Activated CD4-positive, alpha-beta T cell treated with anti-CD3 and anti-CD28 coated beads for 48 hours (primary cell): Measurements from ENCODE around the gene FGF18.
"Not testable (repeated sequence)": the region's sequence is repeated elsewhere in the genome, so short reads cannot be mapped to it uniquely, and the experiment has no call there.

ENCODE experiments used
- DNase-seq: peaks from one replicate; pipeline ENCODE4 v3.0.0-alpha.2; 2020

Gene FGF18

DNA sequence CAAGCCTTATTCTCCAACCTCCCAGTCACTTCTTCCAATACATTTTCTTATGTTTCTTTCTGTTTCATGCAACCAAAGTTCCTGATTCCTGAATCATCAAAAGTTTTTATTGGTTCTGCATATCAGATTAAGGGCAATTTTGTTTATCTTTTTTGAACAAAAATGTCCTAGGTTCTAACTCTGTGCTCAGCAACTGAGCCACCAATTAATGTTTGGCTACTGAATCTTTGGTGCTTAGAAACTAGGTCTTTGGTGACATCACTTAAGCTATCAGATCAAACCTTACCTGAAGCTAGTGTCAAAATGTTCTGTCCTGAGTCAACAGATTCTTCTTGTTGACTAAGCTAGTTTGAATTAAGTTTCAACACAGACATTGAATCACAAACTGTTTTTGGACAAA is 56.1 kb downstream of the FGF18 start:
- no peak for DNase-seq

DNA sequence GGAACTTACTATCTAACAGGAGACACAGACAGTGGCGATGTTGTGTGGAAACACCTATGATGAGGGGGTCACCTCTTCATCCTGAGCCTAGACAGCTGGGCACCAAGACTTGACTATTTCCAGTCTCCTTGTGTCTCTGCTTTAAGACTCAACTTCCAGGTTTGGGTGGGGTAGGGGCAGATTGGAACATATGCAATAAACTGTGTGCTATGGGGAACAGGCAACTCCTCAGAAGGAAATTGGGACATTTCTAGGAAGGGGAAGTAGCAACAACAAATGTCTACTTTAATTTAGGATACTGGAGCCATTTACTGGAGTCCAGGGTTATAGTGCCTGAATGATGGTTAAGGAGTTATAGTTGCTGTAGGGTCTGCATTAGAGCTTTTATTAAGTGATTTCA is 57.3 kb downstream of the FGF18 start:
- no peak for DNase-seq

DNA sequence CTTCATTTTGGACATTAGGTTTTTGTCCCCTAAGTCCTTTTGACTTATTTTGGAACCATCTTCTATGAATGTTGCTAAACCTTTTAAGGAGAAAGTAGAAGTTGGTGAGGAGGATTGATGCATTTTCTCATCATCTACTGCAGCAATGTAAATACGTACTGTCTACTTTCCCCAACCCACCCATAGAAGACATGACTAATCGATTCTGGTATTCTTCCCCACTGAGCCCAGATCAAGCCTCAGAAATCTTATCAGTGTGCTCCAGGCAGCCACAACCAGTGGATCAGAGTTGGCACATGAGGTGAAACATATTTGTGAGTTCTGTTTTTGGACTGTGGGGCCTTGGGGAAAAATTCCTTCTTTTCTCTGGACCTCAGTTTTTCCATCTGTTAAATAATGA is 57.7 kb downstream of the FGF18 start:
- DNase-seq, result no peak

DNA sequence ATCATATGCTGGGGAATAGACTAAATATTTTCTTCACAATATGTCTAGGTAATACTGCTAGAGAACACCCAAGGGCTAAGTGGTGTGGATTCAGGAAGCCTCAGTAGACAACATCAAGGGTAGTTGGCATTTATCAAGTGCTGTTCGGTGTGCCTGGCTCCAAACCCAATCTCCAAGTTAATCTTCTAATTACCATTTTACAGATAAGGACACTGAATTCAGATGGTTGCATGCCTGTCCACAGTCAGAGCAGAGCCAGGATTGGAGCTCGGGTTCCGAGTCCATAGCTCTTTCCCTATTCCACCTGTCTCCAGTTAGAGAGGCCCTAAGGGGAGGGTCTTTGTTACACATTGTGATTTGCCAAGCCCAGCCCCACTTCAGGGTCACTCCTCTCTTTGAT is 58.2 kb downstream of the FGF18 start:
- no peak for DNase-seq

DNA sequence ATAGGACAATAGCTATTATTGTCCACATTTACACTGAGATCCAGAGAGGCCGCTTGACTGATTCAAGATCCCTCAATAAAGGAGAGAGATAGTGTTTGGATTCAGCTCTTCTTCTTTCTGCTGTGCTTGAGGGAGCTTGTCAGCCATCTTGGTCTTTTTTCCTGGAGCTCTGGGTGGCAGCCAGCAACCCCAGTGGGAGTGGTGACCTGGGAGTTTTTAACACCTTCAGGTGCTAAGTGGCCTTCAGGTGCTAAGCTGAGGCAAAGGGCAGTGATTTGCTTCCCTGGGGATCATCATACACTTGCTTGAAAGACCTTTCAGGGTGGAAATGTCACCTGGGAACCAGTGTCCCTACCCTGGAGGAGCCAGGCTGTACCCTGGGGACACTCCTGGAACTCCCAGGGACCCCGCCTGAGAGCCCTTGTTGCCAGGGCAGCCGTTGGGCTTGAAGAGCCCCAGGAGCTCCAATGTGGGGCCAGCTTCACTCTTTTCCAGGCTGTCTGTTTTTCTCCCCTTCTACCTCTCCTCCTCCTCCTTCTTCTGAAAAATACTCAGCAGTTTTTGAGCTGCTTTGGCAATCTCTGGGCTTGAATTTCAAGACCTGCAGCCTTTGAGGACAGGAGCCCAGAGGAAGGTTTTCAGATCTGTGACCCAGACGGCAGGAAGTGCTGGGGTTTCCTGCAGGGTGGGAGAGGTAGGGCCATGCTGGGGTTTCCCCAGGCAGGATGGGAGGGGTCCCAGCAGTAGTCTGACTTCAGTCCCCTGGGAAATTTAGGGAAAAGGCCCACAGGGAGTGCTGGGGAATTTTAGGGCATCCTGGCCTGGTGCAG is 59.7 kb downstream of the FGF18 start:
- no peak for DNase-seq

DNA sequence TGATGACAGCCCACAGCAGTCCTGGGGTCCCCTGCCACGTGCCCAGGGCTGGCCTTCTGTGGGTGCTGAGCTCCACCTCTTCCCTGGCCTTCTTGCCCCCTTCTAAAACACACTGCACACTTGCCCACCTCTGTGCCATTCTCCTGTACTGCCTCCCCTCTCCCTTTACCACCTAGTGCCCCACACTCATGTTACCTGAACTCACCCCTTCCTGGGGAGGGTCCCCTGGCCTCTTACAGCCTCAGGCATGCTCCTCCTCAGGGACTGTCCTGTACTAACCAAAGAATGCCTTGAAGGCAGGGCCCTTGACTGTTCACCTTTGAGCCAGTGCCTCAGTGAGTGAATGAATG is 60.3 kb downstream of the FGF18 start:
- no peak for DNase-seq

DNA sequence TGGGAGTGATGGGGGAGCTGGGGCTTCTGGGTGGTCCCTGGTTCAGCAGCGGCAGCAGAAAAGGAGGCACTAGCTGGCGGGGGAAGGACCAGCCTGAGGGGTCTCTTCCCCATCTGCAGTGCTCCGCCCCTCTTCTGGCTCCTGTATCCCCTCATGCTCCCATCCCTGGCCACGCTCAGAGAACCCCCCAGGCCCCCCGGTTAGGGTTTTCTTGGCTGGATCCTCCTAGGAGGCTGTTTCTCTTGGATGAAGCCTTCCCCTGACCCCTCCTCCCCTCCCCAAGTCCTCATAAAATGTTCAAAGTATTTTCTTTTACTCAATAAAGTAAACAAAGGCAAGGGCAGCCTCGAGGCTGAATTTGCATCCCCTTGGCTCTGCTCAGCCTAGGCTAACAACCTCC is 60.8 kb downstream of the FGF18 start:
- DNase-seq, result no peak

DNA sequence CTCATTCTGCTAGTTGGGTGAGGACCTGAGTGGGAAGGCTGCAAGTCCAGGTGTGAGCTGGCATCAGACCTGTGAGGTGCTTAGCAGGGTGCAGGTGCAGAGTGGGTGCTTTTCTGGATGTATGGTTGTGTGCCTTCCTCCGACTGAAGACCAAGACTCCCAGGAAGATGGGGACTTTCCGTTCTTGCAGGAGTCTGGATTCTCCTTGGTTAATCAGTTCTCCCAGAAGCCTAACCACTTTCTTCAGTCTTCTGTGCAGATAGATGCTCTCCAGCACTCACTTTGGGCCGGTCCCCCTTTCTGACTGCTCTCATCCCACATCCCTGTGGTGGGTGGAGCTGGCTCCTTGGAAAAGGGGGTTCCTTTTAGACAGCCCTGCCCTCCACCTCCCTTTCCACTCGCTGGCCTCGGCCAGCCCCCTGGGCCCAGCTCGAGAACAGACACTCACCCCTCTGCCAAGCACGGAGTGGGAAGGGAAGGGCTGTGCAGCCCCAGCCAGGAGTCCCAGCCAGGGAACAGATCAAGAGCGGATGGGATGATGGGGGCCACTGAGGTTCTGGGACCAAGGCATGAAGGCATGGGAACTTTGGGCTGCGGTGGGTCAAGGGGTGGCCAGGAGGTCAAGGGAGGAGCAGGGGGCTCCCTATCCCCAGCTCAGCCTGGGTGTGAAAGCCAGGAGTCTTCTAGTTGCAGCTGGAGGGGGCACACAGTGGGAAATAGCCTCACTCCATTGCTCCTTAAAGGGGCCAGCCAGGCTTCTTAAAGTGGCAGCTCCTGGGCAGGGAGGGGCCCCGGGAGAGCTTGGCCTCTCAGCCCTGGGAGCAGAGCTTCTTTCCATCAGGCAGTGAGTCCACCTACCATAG is 62.4 kb downstream of the FGF18 start:
- DNase-seq, result no peak

DNA sequence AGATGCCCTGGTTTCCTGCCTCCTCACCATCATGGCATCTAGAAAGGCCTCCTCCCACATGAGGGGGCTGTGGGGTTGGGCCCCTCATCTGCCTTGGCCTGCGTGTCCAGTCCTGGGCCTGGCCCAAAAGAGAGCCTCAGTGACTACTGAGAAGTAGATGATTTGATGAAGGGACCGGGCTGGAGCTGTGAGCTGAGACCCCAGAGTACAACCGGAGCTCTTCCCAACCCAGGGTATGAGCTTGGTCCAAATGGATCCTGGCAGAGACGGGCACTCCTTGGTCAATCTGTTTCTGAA is 62.9 kb downstream of the FGF18 start:
- no peak for DNase-seq

DNA sequence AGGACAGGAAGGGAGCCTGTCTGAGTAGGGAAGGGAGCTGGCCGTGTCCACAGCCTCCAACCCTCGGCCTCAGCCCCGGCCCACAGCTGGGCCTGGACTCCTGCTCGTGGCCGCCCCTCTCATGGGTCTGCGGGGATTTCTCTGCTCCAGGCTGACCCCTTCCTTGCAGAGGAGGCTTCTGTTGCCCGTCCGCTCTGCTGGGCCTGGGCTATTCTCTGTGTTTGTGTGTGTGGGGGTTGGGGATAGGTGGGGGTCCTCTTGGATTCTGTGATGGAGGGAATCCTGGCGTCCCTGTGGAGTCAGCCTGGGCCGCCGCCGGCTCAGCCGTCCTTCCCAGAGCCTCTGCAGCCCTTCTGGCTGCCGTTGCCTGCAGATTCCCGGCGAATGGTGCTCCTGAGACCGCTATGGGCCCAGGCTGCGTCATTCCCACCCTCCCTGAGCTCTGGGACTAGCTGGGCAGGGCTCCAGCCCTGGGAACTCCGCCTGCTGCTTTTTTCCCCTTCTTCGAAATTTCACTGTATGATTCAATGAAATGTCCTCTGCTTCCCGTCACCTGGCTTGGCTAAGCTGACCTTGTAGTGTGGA is 64.2 kb downstream of the FGF18 start:
- DNase-seq, result no peak

DNA sequence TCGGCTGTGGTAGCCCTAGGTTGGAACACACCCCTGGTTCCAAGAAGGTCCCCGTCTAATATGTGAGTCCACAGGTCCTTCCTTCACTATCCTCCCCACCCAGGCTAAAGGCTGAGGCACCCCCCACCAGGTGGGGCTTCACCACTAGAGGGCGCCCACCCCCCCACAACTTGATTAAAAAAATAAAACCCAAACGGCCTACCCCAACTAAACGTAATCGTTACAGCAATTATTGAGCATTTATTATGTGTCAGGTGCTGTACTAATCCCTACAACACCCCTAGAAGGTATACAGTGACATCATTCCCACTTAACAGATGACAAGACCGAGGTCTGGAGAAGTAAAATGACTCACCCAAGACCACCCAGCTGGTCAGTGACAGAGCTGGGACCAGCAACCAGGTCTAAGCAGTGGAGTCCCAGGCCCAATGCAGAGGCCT is 65.0 kb downstream of the FGF18 start:
- peak; percentile 64 for DNase-seq

DNA sequence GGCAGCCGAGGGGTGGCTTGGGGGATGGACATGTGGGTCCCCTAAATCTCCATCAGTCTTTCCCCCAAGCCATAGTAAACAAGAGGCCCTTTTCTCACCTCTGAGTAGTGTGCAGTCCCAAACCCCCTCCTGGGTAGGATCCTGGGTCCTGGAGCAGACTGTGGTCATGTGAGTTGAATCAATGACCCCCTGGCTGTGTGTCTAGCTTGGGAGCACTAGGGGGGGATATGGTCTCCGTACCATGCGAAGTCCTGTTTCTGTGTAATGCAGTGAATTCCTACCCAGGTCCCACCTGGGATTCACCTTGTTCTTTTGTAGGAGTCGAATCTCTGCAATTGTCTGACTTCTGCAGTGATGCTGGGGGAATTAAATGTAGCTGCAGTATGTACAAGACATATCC is 66.2 kb downstream of the FGF18 start:
- no peak for DNase-seq

DNA sequence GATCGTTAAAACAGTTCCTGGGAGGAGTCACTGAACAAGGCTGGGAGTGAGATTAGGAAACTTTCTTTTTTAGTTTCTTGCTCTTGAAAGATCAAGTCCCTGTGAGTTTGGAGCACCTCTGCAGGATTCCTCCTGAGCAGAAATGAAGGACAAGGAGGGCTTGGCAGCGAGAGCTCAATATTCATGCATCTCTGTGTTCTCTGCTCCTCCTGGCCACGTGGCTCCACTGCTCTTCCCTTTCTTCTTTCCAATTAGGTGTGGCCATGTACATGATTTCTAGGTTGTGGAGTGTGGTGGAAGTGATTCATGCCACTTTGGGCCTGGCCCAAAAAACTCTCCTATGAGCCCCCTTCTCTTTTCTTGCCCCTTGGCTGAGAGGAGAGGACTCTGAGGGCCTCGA is 67.2 kb downstream of the FGF18 start:
- no peak for DNase-seq

DNA sequence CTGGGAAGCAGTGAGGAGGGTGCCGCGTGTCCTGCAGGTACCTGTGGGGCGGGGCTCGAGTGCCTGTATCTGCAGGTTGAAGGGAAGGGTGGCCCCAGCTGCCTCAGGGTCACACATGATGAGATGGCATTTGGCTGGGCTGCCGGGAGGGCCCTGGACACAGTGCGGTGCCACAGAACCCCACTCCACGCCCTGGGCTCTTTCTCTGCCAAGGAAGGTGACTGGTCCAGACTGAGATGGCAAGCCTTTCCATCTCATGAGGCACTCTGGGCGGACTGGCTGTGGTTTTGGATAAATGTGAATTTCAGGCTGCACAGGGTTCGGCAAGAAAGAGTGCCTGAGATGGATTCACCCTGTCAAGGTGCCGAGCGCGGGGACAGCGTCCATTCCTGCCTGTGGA is 69.4 kb downstream of the FGF18 start:
- no peak for DNase-seq

DNA sequence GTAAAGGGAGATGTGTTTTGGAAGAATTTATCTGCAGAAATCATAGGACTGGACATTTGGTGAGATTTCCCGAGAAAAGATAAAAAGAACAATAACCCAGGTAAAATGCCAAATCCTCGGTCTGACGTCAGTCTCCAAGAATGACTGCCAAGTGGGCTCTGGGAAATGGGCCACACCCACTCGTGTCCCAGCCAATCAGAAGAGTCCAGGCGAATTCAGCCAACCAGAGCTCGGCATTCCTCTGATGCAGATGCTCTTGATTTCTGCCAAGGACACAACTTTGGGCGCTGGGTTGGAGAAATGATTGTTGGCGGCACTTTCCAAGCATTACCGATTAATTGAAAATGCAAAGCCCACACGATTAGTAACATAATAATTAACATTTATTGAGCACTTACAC is 73.3 kb downstream of the FGF18 start:
- no peak for DNase-seq

DNA sequence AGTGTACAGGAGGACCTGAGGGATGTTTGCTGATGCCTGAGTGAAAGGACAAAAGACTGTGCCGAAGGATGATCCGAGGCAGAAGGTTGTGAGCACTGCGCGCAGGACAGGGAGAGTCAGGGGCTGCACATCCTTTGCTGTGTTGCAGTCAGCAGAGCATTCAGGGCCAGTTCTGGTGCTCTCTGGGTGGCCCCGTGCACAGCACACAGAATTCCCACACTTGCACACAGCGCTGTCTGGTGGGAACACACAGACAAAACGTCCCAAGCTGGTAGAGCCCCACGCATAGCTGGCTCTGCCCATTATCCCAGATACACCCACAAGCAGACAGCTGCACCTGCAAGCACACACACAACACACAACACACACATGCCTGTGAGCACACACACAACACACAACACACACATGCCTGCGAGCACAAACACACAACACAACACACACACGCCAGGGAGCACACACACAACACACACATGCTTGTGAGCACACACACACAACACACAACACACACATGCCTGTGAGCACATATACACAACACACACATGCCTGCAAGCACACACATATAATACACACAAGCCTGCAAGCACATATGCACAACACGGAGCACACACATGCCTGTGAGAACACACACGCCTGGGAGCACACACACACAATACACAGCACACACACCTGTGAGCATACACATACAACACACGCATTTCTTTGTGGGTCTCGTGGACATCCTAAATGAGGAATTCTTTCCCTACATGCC is 74.4 kb downstream of the FGF18 start:
- no peak for DNase-seq

DNA sequence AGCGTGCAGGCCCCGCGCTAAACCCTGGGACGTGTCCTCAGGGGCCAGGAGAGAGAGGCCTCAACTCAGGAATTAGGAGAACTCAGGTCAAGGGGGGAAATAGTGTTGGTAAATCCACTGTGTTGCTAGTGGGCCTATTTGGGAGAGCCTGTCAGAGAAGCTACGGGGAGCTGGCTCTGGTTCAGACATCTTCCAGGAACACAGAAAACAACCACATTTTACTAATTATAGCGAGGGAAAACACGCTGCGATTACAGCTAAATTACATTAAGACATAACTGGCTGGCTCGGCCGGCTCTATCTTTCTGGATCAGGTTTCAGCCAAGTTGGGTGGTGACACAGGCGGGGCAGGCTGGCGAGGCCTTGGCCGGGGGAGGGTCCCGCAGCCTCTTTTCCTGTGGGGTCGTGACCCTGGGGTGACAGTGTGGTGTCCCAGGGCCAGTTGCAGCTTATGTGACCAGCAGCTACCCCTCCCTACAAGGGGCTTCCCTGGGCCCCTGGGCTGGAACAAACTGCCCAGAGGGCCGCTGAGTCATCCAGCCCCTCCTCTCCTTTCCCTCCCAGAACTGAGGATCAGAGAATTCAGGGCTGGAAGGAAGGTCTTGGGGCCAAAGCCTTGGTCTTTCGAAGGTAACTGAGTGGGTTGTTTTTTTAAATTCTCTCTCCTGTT is 75.1 kb downstream of the FGF18 start:
- no peak for DNase-seq

DNA sequence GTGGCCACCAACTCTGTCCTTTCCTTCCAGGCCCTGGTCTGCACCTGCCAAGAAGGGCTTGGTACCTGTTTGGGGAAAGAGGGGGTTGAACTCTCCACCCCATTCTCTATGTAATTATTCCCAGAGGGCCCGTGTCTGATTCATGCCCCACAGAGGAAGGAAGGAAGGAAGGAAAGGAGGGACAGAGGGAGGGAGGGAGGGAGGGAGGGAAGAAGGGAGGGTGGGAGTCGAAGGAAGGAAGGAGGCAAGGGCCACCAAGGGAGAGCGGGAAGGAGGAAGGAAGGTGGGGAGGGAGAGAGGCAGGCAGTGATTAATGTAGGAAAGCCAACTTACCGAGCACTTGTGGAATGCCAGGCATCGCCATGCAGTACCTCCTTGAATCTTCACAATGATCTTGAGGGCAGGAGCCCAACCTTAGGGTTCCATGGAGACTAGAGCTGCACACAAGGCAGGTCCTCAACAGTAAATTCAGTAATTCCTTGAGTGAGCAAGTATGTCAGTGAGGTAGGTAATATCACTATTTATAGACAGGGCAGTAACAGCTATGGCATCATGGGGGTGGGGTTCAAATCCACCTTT is 75.8 kb downstream of the FGF18 start:
- DNase-seq, result no peak

DNA sequence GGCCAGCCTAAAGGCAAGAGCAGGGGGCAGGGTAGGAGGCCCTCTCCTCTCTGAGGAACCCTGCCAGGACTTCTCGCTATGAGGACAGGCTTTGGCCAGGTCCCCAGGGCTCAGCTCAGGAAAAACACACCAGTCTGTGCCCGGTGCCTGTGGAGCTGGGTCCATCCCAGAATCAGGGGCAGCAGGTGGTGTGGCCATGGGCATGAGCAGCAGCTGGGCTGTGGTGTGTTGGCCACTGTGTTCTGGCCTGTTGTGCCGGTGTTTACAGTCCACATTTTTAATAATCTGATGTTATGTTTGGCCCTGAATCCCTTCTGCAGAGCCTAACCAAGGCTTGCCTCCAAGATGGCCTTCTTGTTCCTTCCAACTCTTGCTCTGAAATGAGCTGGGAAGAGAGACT is 77.0 kb downstream of the FGF18 start:
- no peak for DNase-seq

DNA sequence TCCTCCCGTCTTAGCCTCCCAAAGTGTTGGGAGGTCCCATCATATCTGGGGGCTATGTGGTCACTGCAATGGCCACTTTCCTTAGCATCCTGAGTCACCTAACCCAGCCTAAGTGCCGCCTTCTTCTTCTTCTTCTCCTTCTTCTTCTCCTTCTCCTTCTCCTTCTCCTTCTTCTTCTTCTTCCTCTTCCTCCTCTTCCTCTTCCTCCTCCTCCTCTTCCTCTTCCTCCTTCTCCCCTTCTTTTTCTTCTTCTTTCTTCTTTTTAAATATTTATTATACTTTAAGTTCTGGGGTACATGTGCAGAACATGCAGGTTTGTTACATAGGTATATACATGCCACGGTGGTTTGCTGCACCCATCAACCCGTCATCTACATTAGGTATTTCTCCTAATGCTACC is 78.0 kb downstream of the FGF18 start:
- not testable (repeated sequence) for DNase-seq

DNA sequence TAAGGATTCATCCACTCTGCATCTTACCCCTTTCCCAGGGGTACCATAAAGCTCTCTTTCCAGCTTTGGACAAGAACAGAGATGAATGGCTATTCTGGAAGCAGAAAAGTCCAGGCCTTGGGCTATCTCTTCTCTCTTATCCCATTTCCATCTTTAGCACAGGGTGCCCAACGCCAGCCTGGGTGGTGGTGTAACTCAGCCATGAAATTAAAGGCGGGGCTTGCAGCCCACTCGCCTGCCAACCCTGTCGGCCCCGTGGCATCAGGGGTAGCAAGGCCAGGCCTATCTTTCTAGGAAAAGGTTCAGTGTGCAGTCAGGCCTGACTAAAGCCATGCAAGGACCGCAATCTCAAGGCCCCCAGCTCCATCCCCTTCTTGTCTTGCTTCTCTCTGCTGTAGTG is 78.7 kb downstream of the FGF18 start:
- DNase-seq, result no peak

DNA sequence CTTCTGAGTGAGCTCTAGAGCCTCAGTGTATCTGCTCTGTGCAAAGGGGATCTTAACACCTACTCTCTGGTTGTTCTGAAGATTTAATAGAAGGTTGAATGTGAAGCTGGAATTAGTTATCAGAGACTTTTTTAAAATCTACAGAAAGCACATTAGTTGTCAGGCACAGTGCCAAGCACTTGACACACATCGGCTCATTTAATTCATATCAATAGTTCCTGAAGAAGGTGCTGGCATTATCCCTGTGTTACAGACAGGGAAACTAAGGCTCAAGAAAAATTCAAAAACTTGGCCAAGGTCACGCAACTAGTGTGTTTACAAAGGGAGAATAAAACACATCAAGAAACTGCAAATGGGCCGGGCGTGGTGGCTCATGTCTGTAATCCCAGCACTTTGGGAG is 80.2 kb downstream of the FGF18 start:
- no peak for DNase-seq
